DLD1 (cell line): ENCODE measurements around the gene TTLL3.
"Not testable (repeated sequence)": the region's sequence is repeated elsewhere in the genome, so short reads cannot be mapped to it uniquely, and the experiment has no call there.

Source experiments
- in situ Hi-C: cut with HindIII; loops from 2 replicates; pipeline ENCODE4 v1.10.0; 2017; ENCODE audit warnings: low sequenced_read_pairs

TTLL3 gene

GRCh38 chr3:9809615-9810432 is at the start of gene TTLL3:
Gene TTLL3 (plus strand): TSS chr3:9810262. CDS start chr3:9810662, 400 bp downstream.
- in situ Hi-C loops = loop anchor here (10.0 kb wide), 1 partner anchor 115 kb away; no protein-coding TSS in a partner anchor

GRCh38 chr3:9760779-9761505 is 49.1 kb upstream of the TTLL3 start:
- in situ Hi-C loops = no loop called here

GRCh38 chr3:9761919-9762318 is 48.1 kb upstream of the TTLL3 start:
- in situ Hi-C loops = no loop called here

GRCh38 chr3:9762871-9763270 is 47.2 kb upstream of the TTLL3 start:
- in situ Hi-C loops = no loop called here

DNA sequence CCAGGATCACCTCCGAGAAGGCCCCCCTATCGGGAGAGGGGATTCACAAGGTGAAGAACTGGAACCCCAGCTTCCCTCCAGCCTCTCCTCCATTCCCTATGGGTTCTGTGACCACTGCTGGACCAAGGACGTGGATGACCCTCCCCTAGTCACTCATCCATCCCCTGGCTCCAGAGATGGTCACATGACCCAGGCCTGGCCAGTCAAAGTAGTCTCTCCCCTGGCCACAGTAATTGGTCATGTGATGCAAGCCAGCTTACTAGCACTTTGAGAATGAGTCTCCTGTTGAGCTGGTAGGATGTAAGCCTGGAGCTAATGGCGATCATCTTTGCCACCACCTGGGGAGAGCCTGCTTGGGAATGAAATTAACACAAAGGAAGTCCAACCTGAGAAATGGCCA is 44.2 kb upstream of the TTLL3 start:
- in situ Hi-C loops = no loop called here

GRCh38 chr3:9767418-9767817 is 42.6 kb upstream of the TTLL3 start:
- in situ Hi-C loops = no loop called here

GRCh38 chr3:9768141-9768775 is 41.8 kb upstream of the TTLL3 start:
- in situ Hi-C loops = no loop called here

- in situ Hi-C loops = no loop called here
Observed at GRCh38 chr3:9769012-9769411, 41.0 kb upstream of the TTLL3 start.

DNA sequence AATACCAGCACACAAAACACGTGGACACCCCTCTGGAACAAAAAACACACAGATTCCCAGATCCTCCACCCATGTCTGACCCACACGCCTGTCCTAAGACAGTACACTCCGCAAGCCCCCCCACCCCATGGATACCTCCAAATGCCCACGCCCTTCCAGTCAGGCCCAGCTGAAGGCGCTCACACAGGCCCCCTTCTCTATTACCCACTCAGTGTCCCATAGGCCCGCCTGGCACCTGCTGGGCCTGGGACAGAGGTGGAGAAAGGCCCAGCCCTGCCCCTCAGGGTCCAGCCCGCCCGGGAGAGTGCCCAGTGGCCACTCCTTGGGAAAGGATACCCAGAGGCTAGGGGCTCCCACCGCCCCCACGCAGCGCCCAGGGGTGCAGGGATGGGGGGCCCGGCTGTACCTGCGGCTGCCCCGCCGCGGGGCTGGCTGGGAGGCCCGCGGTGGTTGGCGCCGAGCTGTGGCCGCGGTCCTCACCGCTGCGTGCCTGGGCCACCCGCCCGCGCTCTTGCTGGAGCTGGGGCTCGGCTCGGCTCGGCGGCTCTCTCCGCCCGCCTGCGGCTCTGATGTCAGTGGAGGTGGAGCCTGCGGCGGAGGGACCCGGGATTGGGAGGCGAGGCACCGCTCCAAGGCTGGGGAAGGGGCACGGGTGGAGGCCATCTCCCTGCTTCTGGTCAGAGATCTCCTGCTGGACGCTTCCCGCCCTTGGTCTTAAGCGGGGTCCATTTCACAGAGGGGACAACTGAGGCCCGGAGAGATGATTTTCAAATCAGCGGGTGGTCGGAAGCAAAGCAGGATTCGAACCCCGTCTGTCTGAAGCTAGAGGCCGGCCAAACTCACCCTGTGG is 40.4 kb upstream of the TTLL3 start, which contains the start of gene CAMK1:
Gene CAMK1, minus strand, starts transcription at position 522 of the 850 bp plus-strand sequence. CDS start 2,198 bp downstream, outside the sequence.
- in situ Hi-C loops = no loop called here

- in situ Hi-C loops = no loop called here
Observed at GRCh38 chr3:9770276-9770812, 39.7 kb upstream of the TTLL3 start.

- in situ Hi-C loops = not testable (repeated sequence)
Observed at GRCh38 chr3:9771007-9771406, 39.1 kb upstream of the TTLL3 start.

- in situ Hi-C loops = no loop called here
Observed at GRCh38 chr3:9776896-9777693, 33.0 kb upstream of the TTLL3 start.

DNA sequence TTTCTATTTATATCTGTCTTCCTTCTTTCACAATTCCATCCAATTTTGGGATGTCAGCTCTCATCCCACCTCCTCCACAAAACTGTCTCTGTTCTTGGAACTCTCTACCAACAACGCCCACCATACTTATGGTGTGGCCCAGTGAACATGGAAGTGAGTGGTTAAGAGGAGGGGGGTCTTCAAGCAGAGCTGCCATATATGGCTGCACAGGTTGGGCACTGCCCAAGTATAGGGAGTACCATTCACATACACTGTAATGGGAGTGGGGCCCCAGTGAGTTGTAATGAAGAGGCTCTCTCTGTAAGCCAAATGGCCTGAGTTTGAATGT is 32.4 kb upstream of the TTLL3 start:
- in situ Hi-C loops = no loop called here

GRCh38 chr3:9778143-9779074 is 31.7 kb upstream of the TTLL3 start:
- in situ Hi-C loops = no loop called here

DNA sequence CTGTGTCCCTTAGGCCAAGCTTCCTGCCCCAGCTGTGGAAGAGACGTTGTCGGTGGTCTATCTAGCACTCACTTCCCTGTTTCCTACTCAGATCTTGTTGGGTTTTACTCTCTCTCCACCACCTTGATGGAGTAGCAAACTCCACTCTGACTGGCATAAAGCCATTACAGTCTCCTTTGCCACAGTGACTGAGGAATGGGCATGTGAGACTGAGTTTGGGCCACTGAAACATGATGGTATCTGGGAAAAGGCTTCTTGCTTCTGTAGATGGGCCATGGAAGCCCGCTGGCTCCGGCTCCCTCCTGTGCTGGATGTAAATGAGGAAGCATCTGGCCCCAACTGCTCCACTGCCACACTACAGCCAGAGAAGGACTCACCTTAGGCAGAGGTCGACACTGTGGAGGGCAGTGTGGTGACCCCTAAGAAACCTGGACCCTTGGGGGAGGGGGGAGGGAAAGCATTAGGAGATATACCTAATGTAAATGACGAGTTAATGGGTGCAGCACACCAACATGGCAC is 30.9 kb upstream of the TTLL3 start:
- in situ Hi-C loops = no loop called here

DNA sequence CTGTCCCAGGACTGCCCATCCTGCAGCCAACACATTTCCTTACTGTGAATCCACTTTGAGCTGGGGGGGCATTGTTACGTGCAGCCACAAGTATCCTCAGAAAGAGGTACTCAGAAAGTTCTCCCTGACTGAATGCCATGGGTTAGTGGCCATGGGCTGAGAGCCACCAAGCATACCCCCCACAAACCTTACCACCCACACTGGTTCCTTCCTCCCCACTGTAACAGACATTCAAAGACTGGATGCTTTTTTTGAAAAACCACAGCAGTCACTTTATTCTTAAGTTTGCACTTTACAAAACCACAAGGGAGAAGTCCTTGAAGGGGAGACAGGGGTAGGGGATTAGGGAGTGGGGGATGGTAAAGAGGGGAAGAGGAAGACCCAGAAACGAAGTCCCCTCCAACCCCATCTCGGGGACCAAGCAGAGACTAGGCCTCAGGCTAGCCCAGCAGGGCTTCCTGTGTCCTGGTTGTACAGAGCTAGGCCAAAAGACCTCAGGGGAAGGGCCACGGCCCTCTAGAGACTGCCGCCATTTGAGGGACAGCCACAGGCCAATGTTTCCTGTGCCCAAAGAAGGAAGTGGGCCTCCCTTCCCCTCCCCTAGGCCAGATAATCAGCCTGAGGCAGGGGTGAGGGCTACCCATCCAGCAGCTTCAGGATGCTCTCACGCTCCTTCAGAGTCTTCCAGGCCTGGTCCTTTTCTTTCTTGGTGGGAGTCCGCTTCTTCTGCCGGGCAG is 30.2 kb upstream of the TTLL3 start:
- in situ Hi-C loops = no loop called here

DNA sequence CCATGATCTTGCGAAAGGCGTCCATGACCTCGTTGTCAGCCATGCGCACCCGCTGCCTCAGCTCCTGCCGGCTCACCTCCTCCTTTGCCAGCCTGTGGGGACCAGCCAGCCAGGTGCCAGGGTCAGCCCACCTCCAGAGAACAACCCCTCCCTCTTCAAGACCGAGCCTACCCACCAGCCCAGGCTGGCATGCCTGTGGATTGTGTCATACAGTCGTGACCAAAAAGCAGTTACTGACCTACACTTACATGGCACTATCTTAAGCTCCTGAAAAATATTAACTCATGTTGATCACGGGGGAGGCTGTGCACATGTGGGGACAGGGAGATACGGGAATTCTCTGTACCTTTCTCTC is 29.6 kb upstream of the TTLL3 start:
- in situ Hi-C loops = no loop called here

DNA sequence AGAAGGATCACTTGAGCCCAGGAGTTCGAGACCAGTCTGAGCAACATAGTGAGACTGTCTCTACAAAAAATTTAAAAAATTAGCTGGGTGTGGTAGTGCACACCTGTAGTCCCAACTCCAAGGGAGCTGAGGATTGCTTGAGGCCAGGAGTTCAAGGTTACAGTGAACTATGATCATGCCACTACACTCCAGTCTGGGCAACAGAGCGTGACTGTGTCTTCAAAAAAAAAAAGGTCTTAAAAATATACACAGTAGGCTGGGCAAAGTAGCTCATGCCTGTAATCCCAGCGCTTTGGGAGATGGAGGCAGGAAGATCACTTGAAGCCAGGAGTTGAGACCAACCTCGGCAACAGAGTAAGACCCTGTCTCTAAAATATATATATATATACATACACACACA is 29.2 kb upstream of the TTLL3 start:
- in situ Hi-C loops = no loop called here
